ENCODE results near the gene TTC17.

The TTC17 gene

GRCh38 chr11:43517518-43517917 is 158.8 kb downstream of the TTC17 start:
- TF ChIP-seq CTCF (IDR thresholded peaks at IDR 0.05; ENCODE audit: control insufficient read depth, extremely low read depth, insufficient read depth): no peak
- no peak for DNase-seq (ENCODE audit: low read depth)
- no peak overlapping the region for H3K4me3 ChIP-seq (ENCODE audit: low read depth, low read length)

- DNase-seq (ENCODE audit: low read depth): no peak
- no peak for TF ChIP-seq CTCF (IDR thresholded peaks at IDR 0.05; ENCODE audit: control insufficient read depth, extremely low read depth, insufficient read depth)
- no peak overlapping the region for H3K4me3 ChIP-seq (ENCODE audit: low read depth, low read length)
These were observed 159.9 kb downstream of the TTC17 start for GRCh38 chr11:43518408-43519160.

- DNase-seq (ENCODE audit: low read depth): no peak
- no peak overlapping the region for H3K4me3 ChIP-seq (ENCODE audit: low read depth, low read length)
- no peak for TF ChIP-seq CTCF (IDR thresholded peaks at IDR 0.05; ENCODE audit: control insufficient read depth, extremely low read depth, insufficient read depth)
These were observed 162.8 kb downstream of the TTC17 start for GRCh38 chr11:43521471-43521870.

- no peak for TF ChIP-seq CTCF (IDR thresholded peaks at IDR 0.05; ENCODE audit: control insufficient read depth, extremely low read depth, insufficient read depth)
- no peak for DNase-seq (ENCODE audit: low read depth)
- H3K4me3 ChIP-seq (ENCODE audit: low read depth, low read length): no peak overlapping the region
These were observed 164.9 kb downstream of the TTC17 start for GRCh38 chr11:43523632-43524031.

- no peak for DNase-seq (ENCODE audit: low read depth)
- no peak for TF ChIP-seq CTCF (IDR thresholded peaks at IDR 0.05; ENCODE audit: control insufficient read depth, extremely low read depth, insufficient read depth)
- H3K4me3 ChIP-seq (ENCODE audit: low read depth, low read length): no peak overlapping the region
These were observed 173.3 kb downstream of the TTC17 start for GRCh38 chr11:43532041-43532440.

- H3K4me3 ChIP-seq (ENCODE audit: low read depth, low read length): no peak overlapping the region
- no peak for DNase-seq (ENCODE audit: low read depth)
- no peak for TF ChIP-seq CTCF (IDR thresholded peaks at IDR 0.05; ENCODE audit: control insufficient read depth, extremely low read depth, insufficient read depth)
These were observed 179.3 kb downstream of the TTC17 start for GRCh38 chr11:43537833-43538615.

Data from LNCaP clone FGC (cell line).